HL-60 (cell line): ENCODE results near the gene NT5C1A.

Source experiments
- GABPA ChIP-seq: IDR thresholded peaks from 2 replicates; pipeline ENCODE4 v1.6.1; 2012; ENCODE audit warnings: low read depth
- POLR2AphosphoS5 ChIP-seq: IDR thresholded peaks from 2 replicates; pipeline ENCODE4 v1.6.1; 2012; ENCODE audit warnings: low read depth
- REST ChIP-seq: IDR thresholded peaks from 2 replicates; pipeline ENCODE4 v1.6.1; 2012; ENCODE audit warnings: low read depth; ENCODE audit not compliant: insufficient replicate concordance
- SPI1 ChIP-seq: IDR thresholded peaks from 2 replicates; pipeline ENCODE4 v1.6.1; 2012; ENCODE audit warnings: low read depth, mild to moderate bottlenecking, borderline replicate concordance
- TF ChIP-seq, protein P1 (sequence below): IDR thresholded peaks from one replicate; pipeline ENCODE4 v1.5.1; 2011; ENCODE audit warnings: low read length, control low read depth, inconsistent platforms; ENCODE audit not compliant: insufficient read depth

DNA sequence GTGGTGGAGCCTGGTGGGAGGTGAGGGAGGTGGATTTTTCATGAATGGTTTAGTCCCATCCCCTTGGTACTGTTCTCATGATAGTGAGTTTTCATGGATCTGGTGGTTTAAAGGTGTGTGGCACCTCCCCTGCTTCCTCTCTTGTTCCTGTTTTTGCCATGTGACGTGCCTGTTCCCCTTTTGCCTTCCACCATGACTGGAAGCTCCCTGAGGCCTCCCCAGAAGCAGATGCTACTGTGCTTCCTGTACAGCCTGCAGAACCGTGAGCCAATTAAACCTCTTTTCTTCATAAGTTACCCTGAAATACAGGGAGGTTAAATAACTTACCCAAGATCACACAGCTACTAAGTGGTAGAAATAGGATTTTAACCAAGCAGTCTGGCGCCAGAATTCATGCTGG lies 28.2 kb downstream of the NT5C1A start:
- TF ChIP-seq, protein P1, sequence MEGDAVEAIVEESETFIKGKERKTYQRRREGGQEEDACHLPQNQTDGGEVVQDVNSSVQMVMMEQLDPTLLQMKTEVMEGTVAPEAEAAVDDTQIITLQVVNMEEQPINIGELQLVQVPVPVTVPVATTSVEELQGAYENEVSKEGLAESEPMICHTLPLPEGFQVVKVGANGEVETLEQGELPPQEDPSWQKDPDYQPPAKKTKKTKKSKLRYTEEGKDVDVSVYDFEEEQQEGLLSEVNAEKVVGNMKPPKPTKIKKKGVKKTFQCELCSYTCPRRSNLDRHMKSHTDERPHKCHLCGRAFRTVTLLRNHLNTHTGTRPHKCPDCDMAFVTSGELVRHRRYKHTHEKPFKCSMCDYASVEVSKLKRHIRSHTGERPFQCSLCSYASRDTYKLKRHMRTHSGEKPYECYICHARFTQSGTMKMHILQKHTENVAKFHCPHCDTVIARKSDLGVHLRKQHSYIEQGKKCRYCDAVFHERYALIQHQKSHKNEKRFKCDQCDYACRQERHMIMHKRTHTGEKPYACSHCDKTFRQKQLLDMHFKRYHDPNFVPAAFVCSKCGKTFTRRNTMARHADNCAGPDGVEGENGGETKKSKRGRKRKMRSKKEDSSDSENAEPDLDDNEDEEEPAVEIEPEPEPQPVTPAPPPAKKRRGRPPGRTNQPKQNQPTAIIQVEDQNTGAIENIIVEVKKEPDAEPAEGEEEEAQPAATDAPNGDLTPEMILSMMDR, result no peak
- TF ChIP-seq POLR2AphosphoS5, result no peak
- TF ChIP-seq GABPA, result no peak
- peak; percentile 69; the same call in 1 of the 2 replicates for TF ChIP-seq SPI1
- no peak for TF ChIP-seq REST
